Fibroblast of skin of right quadriceps (primary cell): ENCODE results near the gene NUB1.
"Not testable (repeated sequence)": the region's sequence is repeated elsewhere in the genome, so short reads cannot be mapped to it uniquely, and the experiment has no call there.

ENCODE experiments used
- DNase-seq: peaks from one replicate; pipeline ENCODE4 v3.0.0-alpha.2; 2013

NUB1 gene, protein sequence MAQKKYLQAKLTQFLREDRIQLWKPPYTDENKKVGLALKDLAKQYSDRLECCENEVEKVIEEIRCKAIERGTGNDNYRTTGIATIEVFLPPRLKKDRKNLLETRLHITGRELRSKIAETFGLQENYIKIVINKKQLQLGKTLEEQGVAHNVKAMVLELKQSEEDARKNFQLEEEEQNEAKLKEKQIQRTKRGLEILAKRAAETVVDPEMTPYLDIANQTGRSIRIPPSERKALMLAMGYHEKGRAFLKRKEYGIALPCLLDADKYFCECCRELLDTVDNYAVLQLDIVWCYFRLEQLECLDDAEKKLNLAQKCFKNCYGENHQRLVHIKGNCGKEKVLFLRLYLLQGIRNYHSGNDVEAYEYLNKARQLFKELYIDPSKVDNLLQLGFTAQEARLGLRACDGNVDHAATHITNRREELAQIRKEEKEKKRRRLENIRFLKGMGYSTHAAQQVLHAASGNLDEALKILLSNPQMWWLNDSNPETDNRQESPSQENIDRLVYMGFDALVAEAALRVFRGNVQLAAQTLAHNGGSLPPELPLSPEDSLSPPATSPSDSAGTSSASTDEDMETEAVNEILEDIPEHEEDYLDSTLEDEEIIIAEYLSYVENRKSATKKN

DNA sequence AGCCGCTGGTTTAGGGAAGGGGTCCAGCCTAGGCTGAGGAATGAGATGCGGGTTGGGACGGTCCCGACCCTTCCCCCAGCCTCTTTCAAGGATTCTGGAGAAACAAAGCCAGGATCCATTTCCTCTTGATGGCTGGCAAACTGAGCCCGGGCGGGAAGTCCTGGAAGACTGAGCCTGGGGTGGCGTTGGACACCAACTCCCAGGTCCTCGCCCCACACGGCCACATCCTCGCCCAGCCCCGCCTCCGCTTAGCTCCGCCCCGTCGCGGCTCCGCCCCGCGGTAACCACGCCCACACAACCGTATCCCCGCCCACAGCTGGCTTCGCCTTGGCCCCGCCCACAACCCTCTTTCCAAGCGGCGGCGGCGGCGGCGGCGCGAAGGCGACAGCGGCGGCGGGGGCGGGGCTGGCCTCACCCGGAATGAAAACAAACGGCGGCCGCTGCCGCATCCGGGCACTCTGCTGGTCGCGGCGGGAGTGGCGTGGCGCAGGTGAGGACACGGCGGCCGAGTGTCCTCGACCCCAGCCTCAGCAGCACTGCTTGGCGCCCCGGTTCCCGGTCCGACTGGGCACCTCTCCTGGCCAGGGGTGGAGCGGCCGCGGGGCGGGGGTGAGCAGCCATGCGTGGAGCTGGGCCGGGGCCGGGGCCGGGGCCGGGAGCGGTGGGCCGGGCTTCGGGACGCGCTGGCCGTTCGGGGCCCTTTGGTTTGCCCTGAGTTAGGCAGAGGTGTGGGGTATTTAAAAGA, at the start of gene NUB1:
Gene NUB1, plus strand, starts transcription at position 456 of the 745 bp plus-strand sequence. CDS start 3,538 bp downstream, outside the sequence.
- peak; percentile 83 for DNase-seq

DNA sequence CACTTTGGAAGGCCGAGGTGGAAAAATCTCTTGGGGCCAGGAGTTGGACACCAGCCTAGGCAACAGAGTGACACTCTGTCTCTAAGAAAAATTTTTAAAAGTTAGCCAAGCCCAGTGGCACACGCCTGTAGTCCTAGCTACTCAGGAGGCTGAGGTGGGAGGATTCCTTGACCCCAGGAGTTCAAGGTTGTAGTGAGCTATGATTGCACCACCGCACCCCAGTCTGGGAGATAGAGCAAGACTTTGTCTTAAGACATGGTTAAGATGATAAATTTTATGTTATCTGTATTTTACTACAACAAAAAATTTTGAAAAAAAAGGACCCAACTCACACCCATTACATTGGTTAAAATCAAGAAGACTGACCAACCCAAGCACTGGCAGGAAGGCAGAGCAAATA, 48.8 kb upstream of the NUB1 start:
- DNase-seq = no peak

DNA sequence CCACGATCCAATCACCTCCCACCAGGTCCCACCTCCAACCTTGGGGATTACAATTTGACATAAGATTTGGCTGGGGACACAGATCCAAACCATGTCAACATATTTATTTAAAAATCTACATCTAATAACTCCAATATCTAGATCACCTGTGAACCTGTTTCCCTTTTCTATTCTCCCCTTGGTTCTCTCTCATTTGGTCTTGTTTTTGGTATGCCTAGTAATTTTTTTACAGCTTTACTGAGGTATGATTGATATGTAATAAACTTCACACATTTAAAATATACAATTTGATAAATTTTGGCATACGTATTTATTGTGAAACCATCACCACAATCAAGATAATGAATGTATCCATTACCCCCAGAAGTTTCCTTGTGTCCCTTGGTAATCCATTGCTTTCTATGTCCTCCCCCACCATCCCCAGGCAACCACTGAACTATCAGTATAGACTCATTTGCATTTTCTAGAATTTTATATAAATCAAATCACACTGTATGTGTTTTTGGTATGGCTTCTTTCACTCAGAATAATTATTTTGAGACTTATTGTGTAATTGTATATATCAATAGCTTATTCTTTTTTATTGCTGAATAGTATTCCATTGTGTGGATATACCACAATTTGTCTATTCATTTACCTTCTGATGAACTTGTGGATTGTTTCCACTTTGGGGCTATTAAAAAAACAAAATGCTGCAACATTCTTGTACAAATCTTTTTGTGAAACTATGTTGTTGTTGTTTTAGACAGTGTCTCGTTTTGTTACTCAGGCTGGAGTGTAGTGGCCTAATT, 45.2 kb upstream of the NUB1 start:
- no peak for DNase-seq

DNA sequence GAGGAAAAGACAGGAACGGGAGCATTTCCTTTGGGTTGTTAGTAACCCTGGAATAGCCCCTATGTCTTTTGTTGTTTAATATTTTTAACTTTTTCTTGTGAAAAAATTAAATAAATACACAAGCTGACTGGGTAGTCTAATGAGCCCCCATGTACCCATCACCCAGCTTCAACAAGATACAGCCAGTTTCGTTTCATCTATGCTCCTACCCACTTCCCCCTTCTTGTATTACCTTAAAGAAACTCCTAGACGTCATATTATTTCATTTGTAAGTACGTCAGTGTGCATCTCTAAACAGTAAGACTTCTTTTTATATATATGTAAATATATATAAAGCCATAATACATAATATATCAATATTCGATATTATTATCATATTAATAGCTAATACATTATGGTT, 42.8 kb upstream of the NUB1 start:
- DNase-seq = no peak

DNA sequence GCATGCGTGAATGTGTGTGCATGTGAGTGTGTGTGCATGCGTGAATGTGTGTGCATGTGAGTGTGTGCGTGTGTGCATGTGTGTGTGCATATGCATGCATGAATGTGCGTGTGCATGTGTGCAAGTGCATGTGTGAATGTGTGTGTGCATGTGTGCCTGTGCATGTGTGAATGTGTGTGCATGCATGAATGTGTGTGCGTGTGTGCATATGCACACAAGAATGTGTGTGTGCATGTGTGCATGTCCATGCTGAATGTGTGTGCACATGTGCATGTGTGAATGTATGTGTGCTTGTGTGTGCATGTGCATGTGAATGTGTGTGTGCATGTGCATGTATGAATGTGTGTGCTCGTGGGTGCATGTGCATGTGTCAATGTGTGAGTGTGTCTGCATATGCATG, 42.1 kb upstream of the NUB1 start:
- DNase-seq = no peak

DNA sequence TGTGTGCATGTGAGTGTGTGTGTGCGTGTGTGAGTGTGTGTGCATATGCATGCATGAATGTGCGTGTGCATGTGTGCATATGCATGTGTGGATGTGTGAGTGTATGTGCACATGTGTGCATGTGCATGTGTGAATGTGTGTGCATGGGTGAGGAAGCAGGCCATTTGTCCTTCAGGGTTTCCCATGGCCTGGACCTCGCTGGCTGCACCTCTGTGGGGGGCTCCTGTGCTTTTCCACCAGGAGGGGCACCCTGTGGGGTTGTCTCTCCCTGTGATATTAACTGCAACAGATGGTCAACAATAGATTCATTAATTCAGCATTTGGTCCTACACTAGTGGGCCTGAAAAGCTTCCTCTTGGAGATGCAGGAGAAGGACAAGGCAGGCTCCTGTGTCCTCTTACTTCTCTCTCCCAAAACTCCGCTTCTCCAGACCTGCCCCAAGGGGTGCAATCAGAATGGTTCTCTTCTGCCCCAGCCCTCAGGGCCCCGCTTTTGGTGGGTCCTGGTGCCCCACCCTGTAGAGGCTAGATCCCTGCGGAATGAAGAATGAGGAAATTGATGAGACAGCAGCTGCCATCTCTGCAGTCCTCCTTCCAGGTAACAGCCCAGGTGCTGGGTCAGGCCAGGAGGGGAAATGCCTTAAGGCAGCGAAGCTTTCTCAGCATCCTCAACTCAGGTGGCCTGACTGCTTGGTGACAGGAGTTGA, 41.5 kb upstream of the NUB1 start:
- DNase-seq = no peak

DNA sequence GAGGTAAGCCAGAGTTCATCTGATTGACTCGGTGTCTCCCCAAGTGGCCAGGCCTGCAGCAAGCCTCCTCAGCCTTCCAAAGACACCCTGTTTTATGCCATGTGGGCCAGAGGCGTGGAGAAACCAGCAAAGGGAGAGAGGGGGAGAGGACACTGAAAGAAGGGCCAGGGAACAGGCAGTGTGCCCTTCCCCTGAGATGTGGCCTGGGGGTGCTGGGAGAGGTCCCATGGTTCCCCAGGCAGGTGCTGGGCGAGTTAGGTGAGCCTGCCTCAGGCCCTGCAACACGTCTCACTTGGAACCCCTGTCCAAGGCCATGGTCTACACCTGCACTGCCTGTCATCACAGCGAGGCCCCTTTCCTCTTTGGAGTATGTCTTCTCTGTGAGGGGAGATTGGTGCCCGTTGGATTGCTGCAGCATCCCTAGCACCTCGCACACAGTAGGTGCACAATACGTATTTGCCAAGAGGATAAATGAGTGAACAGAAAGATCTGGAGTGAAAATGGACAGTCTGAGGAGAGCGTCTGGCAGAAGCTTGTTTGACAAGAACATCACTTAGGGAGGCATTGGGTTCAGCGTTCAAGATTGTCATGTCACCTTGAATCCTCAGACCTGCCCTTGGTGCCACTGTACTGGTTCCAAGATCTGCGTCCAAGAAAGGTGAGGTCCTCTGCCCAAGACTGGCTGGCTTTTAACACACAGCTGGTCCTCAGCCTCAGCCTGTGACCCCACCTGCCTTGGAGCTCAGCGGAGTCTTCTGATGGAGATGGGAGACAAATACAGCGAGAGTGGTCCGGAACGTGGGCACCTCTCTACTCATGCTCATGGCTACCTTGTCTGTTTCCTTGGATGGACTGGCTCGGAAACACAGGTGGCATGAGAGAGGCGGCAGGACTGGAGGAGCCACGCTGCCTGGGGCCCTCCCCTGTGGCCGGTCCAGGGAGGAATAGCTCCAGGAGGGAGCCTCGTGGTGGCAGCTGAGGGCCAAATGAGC, 39.8 kb upstream of the NUB1 start:
- DNase-seq = no peak

DNA sequence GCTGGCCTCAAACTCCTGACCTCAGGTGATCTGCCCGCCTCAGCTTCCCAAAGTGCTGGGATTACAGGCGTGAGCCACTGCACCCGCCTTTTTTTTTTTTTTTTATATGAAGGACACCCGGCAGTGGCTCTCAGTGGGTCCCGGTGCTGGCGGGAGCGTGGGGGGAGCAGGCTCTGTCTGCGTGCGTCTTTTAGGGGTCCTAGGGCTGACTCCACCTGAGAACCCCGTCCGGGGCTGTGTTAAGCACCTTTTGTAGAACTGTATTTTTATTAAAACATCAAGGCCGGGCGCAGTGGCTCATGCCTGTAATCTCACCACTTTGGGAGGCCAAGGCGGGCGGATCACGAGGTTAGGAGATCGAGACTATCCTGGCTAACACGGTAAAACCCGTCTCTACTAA, 37.4 kb upstream of the NUB1 start:
- not testable (repeated sequence) for DNase-seq

DNA sequence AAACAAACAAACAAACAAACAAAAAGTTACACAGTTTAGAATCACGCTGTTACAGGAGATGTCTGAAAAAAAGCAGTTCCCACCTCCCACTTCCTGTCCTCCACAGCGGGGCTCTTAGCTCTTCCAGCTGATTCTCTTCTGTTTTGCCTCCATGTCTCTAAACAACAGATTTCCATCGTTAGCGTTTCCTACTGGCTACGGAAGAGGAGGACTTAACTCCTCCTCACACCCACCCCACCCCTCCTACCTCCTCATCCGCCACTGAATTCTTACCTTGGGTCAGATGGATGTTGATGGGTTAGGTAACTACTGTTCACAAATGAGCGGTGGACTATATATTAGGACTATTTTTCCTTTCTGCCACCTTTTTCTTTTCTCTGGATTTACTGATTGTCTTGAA, 36.8 kb upstream of the NUB1 start:
- DNase-seq = no peak

DNA sequence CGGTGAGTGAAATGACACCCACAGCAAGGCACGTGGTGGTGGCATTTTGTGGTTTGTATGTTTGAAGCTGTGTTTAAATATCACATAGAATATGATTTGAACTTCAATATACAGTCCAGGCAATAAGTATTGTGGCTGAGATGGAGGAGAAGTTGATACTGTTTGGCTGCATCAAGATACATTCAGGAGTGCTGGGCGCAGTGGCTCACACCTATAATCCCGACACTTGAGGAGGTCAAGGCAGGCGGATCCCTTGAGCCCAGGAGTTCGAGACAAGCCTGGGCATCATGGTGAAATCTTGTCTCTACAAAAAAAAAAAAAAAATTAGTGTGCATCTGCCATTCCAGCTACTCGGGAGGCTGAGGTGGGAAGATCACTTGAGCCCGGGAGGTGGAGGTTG, 35.2 kb upstream of the NUB1 start:
- DNase-seq = no peak

DNA sequence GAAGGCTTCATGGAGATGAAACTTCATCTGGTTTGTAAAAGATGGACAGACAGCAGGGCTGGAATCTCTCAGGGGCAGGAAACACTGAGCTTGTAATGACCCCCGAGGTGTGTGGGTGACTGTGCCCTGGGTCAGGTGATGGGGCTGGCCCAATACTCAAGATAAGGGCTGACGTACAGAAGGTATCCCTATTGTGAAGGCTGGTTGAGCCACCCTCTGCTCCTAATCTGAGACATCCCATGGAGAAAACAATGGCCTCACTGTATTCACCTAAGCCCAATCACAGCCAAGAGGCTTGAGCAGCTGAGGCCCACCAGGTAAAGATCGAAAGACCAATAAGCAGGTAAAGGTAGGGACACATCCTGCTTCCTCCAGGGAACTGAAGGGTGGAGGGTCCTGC, 34.8 kb upstream of the NUB1 start:
- no peak for DNase-seq

DNA sequence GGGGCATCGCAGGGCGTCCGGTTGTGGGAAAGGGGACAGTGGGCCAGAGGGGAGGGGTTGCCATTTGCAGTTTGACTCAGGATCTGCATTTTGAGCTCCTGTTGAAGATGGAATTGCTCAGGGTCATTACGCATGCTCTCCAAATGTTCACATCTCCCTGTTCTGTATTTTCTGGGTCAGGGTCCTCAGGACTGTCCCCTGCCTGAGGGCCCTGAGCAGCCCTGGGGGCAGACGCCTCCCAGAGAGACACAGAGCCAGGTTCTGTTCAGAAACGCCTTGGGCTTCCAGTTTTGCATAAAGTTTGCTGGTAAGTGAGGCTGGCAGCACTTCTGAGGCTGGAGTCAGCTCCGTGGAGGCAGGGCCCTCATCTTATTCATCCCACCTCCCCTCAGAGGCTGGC, 34.1 kb upstream of the NUB1 start:
- no peak for DNase-seq

DNA sequence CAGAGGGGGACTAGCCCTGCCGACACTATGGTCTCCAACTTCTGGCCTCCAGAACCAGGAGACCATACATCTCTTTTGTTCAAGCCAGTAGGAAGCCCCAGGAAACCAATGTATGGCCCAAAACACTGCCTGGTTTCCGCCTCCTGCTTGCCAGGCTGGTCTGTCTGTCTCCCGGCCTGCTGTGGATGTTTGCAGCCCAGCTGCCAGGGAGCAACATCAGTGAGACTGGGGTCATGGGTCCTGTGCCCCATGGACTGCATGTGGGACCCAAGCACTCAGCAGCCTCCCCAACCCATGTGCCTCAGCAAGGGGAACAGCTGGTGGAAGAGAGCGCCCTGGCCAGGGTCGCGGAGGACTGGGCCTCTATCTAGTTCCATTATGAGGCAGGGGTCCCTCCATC, 33.4 kb upstream of the NUB1 start:
- no peak for DNase-seq

DNA sequence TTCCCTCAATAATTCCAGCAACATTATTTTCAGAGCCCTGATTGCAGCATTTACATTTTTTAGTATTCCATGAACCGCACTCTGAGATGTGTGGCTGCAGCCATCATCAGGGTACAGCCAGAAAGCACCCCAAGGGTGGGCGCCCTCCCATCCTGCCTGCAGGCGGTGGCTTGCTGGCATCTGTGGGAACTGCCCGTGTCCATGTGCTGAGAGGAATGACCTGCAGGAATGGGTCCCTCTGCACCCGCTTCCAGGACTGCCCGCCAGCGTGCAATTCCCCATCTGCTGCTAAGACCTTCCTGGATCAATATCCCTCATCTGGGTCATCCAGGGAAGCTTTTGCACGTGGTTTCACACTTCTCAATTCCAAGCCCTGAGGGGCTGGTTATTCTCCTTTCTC, 32.8 kb upstream of the NUB1 start:
- DNase-seq = no peak

DNA sequence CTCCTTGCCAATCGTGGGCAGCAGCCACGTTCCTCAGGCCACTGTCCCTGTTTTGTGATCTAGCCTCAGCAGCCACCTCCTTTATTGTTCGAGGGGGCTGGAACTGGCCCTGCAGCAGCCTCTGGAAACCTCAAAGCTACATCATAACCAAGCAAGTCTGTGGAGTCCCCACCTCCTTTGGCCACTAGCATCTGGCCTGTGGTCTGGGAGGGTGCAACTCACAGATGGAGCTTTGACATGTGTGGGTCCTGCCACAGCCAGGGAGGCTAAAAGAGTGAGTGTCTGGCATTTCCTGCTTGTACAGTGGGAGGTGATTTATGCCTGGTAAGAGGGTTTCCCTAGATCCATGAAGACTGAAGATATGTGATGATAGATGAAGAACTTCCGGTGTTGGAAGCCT, 32.3 kb upstream of the NUB1 start:
- DNase-seq = peak; percentile 32

DNA sequence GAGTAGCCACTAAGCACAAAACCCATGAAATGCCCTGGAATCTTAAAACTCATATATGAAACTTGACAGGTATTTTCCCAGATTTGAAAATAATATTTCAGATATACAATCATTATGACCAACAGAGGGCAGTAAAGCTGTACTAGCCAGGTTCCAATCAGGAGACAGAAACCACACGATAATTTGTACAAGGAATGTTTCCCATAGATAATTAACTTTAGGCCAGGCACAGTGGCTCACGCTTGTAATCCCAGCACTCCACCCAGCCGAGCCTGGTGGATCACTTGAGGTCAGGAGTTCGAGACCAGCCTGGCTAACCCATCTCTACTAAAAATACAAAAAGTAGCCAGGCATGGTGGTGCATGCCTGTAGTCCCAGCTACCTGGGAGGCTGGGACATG, 31.0 kb upstream of the NUB1 start:
- DNase-seq = no peak

DNA sequence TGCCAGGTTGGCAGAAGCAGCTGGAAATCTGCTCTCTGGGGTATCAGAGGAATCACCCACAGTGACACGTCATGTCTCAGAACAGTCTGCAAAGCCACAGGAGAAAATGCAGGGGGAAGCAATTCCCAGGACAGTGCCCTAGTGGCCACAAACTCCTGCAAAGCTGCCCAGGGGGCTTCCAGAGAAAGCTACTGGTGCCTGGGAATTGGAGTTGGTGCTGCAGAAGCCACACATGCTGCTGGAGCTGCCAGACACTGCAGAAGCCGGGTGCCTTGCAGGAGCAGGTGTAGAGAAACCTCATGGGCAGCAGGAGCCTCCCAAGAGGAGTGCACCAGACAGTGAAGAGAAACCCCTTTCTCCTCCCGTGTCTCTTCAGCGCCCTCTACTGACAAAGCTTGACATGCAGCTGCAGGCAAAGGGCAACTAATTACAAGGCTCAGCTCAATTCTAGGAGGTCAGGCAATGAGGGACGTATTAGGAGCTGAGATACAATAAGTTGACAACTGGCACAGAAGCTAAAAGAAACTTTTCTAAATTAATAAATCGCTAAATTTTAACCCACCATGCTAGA, 30.2 kb upstream of the NUB1 start:
- no peak for DNase-seq

DNA sequence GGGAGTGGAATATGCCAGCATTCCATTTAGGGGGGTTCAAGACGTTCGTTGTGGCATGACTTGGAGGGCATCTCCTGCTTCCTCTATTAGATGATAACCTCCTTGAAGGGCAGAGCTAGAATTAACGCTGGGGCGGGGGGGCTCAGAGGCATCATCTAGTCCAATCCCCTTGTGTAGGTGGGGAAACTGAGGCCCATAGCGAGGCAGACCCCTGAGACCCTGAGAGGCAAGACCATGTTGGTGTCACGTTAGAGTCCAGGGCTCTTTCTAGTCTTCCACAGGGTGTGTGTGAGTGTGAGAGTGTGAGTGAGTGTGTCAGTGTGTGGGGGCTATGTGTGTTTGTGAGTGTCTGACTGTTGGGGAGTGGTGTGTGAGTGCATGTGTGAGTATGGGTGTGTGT, 29.3 kb upstream of the NUB1 start:
- no peak for DNase-seq

DNA sequence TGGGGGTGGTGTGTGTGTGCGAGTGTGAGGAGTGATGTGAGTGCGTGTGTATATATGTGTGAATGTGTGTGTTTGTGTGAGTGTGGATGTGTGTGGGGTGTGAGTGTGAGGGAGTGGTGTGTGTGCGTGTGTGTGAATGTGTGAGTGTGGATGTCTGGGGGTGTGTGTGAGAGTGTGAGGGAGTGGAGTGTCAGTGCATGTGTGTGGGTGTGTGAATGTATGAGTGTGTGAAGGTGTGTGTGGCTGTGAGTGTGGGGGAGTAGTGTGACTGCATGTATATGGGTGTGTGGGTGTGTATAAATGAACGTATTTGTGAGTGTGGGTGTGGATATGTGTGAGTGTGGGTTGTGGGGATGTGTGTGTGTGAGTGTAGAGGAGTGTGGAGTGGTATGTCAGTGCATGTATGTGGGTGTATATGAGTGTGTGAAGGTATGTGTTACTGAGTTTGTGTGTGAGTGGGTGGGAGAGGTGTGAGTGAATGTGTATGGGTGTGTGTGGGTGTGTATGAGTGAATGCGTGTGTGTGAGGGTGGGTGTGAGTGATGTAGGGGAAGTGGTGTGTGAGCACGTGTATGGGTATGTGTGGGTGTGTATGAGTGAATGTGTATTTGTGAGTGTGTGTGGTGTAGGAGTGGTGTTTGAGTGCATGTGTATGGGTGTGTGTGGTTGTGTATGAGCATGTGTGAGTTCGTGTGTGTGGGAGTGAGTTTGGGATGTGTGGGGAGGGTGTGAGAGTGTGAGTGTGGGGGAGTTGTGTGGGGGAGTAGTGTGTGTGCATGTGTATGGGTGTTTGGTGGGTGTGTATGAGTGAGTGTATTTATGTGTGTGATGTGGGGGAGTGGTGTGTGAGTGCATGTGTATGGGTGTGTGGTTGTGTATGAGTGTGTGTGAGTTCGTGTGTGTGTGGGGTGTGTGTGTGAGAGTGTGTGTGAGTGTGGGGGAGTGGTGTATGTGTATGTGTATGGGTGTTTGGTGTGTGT, 28.5 kb upstream of the NUB1 start:
- DNase-seq = no peak

DNA sequence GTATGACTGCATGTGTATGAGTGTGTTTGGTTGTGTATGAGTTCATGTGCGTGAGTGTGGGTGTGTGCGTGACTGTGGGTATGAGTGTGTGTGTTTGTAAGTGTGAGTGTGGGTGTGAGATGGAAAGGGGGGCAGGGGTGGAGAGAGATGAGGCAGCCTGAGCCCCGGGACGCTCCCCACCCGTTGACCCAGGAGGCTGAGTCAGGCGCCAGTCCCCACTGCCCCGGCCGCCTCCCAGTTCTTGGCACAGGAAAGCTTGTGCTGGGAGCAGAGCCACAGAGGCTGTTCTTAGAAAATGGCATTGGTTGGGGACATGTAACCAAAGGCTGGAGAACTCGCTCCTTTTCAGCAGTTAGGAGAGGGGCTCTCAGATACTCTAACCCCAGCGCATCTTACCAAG, 27.8 kb upstream of the NUB1 start:
- no peak for DNase-seq
